Breast epithelium (tissue), 3 donors: Measurements from ENCODE around the gene TBC1D8.

Experiments
- POLR2A ChIP-seq: fragments of 450-650 bp; IDR thresholded peaks from one replicate; pipeline ENCODE4 v1.6.1; 2016; ENCODE audit warnings: antibody characterized with exemption, mild to moderate bottlenecking, moderate library complexity
- TF ChIP-seq, protein P1 (sequence below), 3 donors: fragments of 450-650 bp; IDR thresholded peaks; one replicate each; pipeline ENCODE4 v1.5.1; 2016 to 2017; ENCODE audit warnings: antibody characterized with exemption in 3 of 3, mild to moderate bottlenecking in 3 of 3, moderate library complexity in 3 of 3

DNA sequence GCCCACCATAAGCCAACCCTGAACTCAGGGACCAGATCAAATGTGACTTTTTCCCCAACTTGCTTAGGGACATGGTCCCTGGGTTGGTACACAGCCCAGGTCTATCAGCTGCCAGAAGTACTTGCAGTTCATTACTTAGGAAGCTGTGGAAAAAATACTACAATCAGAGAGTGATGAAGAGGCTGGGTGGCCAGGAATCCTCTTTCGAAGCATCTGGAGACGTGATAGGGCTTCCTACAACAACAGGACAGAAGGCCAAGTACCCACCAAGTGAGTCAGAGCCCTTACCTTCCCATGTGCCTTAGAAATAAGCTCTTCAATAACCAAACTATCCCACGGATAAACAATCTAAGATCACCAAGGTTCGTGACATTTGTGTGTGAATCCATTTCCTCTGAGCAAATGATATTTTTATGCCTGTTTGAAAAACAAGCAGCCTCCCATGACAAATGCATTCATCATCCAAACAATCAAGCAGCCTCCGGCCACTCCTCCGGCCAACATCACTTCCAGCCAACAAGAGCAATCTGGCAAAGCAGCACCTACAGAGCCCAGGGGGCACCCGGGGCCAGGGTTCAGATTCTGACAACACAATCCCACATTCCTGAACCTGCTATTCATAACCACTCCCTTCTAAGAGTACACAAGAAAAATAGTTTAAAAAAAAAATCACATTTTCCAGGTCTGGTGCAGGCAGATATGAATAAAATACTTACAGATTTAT lies 26.4 kb downstream of the TBC1D8 start:
- TF ChIP-seq, protein P1, sequence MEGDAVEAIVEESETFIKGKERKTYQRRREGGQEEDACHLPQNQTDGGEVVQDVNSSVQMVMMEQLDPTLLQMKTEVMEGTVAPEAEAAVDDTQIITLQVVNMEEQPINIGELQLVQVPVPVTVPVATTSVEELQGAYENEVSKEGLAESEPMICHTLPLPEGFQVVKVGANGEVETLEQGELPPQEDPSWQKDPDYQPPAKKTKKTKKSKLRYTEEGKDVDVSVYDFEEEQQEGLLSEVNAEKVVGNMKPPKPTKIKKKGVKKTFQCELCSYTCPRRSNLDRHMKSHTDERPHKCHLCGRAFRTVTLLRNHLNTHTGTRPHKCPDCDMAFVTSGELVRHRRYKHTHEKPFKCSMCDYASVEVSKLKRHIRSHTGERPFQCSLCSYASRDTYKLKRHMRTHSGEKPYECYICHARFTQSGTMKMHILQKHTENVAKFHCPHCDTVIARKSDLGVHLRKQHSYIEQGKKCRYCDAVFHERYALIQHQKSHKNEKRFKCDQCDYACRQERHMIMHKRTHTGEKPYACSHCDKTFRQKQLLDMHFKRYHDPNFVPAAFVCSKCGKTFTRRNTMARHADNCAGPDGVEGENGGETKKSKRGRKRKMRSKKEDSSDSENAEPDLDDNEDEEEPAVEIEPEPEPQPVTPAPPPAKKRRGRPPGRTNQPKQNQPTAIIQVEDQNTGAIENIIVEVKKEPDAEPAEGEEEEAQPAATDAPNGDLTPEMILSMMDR (IDR thresholded peaks at IDR 0.05) = no peak
- TF ChIP-seq POLR2A = no peak
